Measurements from ENCODE around the gene COCH.
"Not testable (repeated sequence)": the region's sequence is repeated elsewhere in the genome, so short reads cannot be mapped to it uniquely, and the experiment has no call there.

The COCH gene

GRCh38 chr14:30921788-30922187 lies 47.4 kb downstream of the COCH start:
- peaks cover 5% of the 10 kb centered on the region; the same call in 1 of the 2 replicates for H3K36me3 ChIP-seq (replicated peaks)

DNA sequence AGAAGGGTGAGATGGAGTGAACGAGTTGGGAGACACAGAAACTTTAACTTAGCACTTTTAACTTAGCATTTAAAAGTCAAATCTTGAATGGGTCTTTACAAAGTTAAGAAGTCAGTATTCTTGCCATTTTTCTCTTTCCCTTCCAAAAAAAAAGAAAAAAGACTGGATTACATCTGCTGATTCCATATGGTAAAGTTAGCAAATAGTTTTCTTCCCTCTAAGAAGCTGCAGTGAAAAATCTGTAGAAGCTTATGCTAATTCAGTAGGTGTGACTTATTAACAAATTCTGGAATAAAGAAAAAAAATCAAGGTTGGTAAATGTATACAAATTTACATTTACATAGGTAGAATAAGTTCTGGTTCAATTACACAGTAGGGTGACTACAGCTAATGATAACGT lies 50.9 kb downstream of the COCH start:
- peaks cover 5% of the 10 kb centered on the region; the same call in 1 of the 2 replicates for H3K36me3 ChIP-seq (replicated peaks)
- DNase-seq (ENCODE audit: low spot score in 2 of 2), result no peak
- in situ Hi-C loops (cut with MboI; ENCODE audit: low sequenced_read_pairs), result no loop called here
- H3K4me3 ChIP-seq, result no peak overlapping the region
- H3K27me3 ChIP-seq (ENCODE audit: low read depth), result no peaks in the 10 kb centered on the region
- peaks cover 10% of the 10 kb centered on the region for H3K4me1 ChIP-seq
- H3K9me3 ChIP-seq, result no peaks in the 10 kb centered on the region

More at GRCh38 chr14:30921788-30922187, 47.4 kb downstream of the COCH start:
- Histone ChIP-seq H3K4me1 (peaks cover 10% of the 10 kb centered on the region), H3K9me3 (no peaks in the 10 kb centered on the region), H3K27me3 (ENCODE audit: low read depth) (no peaks in the 10 kb centered on the region), H3K4me3 (no peak overlapping the region)
- in situ Hi-C loops (cut with MboI; ENCODE audit: low sequenced_read_pairs), result no loop called here
- DNase-seq (ENCODE audit: low spot score in 2 of 2), result no peak

- in situ Hi-C loops (cut with MboI; ENCODE audit: low sequenced_read_pairs), result no loop called here
- H3K4me3 ChIP-seq, result no peak overlapping the region
- no peaks in the 10 kb centered on the region for H3K27me3 ChIP-seq (ENCODE audit: low read depth)
- H3K4me1 ChIP-seq, result peaks cover 12% of the 10 kb centered on the region
- no peak for DNase-seq (ENCODE audit: low spot score in 2 of 2)
- H3K36me3 ChIP-seq (replicated peaks), result no peaks in the 10 kb centered on the region
- no peaks in the 10 kb centered on the region for H3K9me3 ChIP-seq
Observed at GRCh38 chr14:30928462-30928861, 54.1 kb downstream of the COCH start.

GRCh38 chr14:30933937-30934336 lies 59.6 kb downstream of the COCH start:
- in situ Hi-C loops (cut with MboI; ENCODE audit: low sequenced_read_pairs); H3K9me3 ChIP-seq; H3K4me3 ChIP-seq; DNase-seq (ENCODE audit: low spot score in 2 of 2); H3K27me3 ChIP-seq (ENCODE audit: low read depth): not testable (repeated sequence)
- H3K4me1 ChIP-seq, result peaks cover 22% of the 10 kb centered on the region
- peaks cover 23% of the 10 kb centered on the region for H3K36me3 ChIP-seq (replicated peaks)

DNA sequence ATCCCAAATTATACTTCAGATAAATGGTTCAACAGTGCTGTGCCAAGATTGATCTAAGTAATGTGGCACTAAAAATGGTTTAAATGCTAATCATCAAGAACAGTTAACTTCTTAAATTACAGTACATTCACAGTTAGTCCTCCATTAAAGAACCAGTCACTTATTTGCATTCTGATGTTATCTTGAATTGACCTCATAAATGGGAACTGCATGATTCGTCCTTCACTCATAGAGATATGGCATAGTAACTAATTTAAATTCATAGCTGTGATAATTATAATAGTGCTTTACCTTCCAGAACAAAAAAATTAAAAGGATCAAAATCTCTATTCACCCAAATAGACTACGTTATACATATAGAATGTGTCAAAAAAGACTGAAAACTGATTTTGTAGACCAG lies 61.1 kb downstream of the COCH start:
- in situ Hi-C loops (cut with MboI; ENCODE audit: low sequenced_read_pairs), result no loop called here
- no peak for DNase-seq (ENCODE audit: low spot score in 2 of 2)

DNA sequence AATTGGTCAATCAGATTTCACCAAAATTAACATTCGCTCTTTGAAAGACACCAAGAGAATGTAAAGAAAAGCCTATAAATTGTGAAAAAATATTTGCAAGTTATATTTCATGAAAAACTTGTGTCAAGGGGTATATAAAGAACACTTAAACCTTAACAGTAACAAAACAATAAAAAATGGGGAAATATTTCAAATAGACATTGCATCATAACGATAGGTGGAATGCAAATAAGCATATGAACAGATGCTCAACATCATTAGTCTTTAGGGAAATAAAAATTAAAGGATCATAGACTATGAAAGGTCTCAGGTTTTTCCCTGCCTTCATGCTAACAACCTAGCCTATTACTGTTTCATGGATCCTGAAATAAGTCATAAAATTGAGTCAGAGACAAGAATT lies 64.3 kb downstream of the COCH start:
- in situ Hi-C loops (cut with MboI; ENCODE audit: low sequenced_read_pairs), result no loop called here
- Histone ChIP-seq H3K4me3 (no peak overlapping the region), H3K27me3 (ENCODE audit: low read depth) (no peaks in the 10 kb centered on the region), H3K4me1 (peaks cover 32% of the 10 kb centered on the region), H3K36me3 (replicated peaks) (peaks cover 40% of the 10 kb centered on the region), H3K9me3 (no peaks in the 10 kb centered on the region)
- no peak for DNase-seq (ENCODE audit: low spot score in 2 of 2)

More for the DNA sequence above, 61.1 kb downstream of the COCH start:
- Histone ChIP-seq H3K9me3 (no peaks in the 10 kb centered on the region), H3K36me3 (replicated peaks) (peaks cover 23% of the 10 kb centered on the region), H3K4me3 (no peak overlapping the region), H3K27me3 (ENCODE audit: low read depth) (no peaks in the 10 kb centered on the region), H3K4me1 (peaks cover 25% of the 10 kb centered on the region)
